Measurements from ENCODE around the gene TPM4. TPM values are rescaled to one million over a fixed set of nuclear protein-coding genes. Genes with fewer than 3 reads are reported as not detected.

TPM4 gene
- total and polyA plus RNA-seq, 2 of the 13 experiments (the other 11 are each of a cell fraction or from before 2014, with no cell fraction given), result 180 to 188 TPM

- BruUV-seq (replicated peaks), result no TSS peak
- POLR2A ChIA-PET, result no interaction called here
- 53% methylated on average over 2 of the region's 5 CpGs for WGBS (ENCODE audit: low lambda C conversion rate)
These were observed 36.8 kb upstream of the TPM4 start for GRCh38 chr19:16039545-16039944.

More at GRCh38 chr19:16039545-16039944, 36.8 kb upstream of the TPM4 start:
- H3K36me3 ChIP-seq (replicated peaks in 1 of 2; ENCODE audit: control insufficient read depth in 1 of 2, insufficient read depth in 2 of 2, low read length in 2 of 2), result no peaks in the 10 kb centered on the region
- peaks cover 3 to 14% of the 10 kb centered on the region in 2 experiments; a peak in 4 of 5 replicates for H3K27me3 ChIP-seq (ENCODE audit: control insufficient read depth in 1 of 2, insufficient read depth in 2 of 2, low read length in 2 of 2)
- no peak overlapping the region for H3K9ac ChIP-seq (ENCODE audit: insufficient read depth, low read depth, low read length)
- CTCF ChIA-PET (ENCODE audit: low intra/inter-chr PET ratio, low total read pairs), result no interaction called here
- intact Hi-C loops (cut with micrococcal nuclease; ENCODE audit: unreplicated experiment), result no loop called here
- no peak overlapping the region for H3K27ac ChIP-seq (ENCODE audit: extremely low read length, insufficient read depth, low read length)
- FAIRE-seq (no peak), ATAC-seq (no peak), DNase-seq (ENCODE audit: low spot score) (no peak)
- TF ChIP-seq PCBP2 (optimal IDR thresholded peaks at IDR 0.05; ENCODE audit: low read depth, low read length, poor library complexity, severe bottlenecking) (no peak), ZNF740 (CRISPR knock-in tag; IDR thresholded peaks at IDR 0.05) (no peak), ZNF652 (CRISPR knock-in tag; IDR thresholded peaks at IDR 0.05; ENCODE audit: borderline replicate concordance, low read depth) (no peak), ATM (IDR thresholded peaks at IDR 0.05; ENCODE audit: borderline replicate concordance) (no peak), ZBTB49 (CRISPR knock-in tag; IDR thresholded peaks at IDR 0.05; ENCODE audit: borderline replicate concordance) (no peak), SOX5 (CRISPR knock-in tag; IDR thresholded peaks at IDR 0.05; ENCODE audit: borderline replicate concordance) (no peak), ZNF678 (CRISPR knock-in tag; IDR thresholded peaks at IDR 0.05) (no peak), ZNF256 (CRISPR knock-in tag; conservative IDR thresholded peaks at IDR 0.05) (no peak), ZNF616 (CRISPR knock-in tag; IDR thresholded peaks at IDR 0.05; ENCODE audit: low read depth) (no peak), ZNF530 (CRISPR knock-in tag; IDR thresholded peaks at IDR 0.05; ENCODE audit: low read depth) (no peak), KLF9 (CRISPR knock-in tag; IDR thresholded peaks at IDR 0.05; ENCODE audit: low read depth) (no peak), USF2 (IDR thresholded peaks at IDR 0.05; ENCODE audit: low read depth, low read length) (no peak), USF2 (CRISPR knock-in tag; IDR thresholded peaks at IDR 0.05; ENCODE audit: borderline replicate concordance) (no peak)
- no peaks in the 10 kb centered on the region for H3K9me3 ChIP-seq (ENCODE audit: low read length)
- H3K79me2 ChIP-seq (ENCODE audit: insufficient read depth, low read length), result no peaks in the 10 kb centered on the region
- peaks cover 17% of the 10 kb centered on the region for H3K4me1 ChIP-seq (ENCODE audit: insufficient read depth, low read length)
- no peak overlapping the region for H3K4me2 ChIP-seq (ENCODE audit: low read depth, low read length)
- in situ Hi-C loops (cut with HindIII; ENCODE audit: extremely low pct_ligation_motif_present, low pct_unique_long_range_greater_than_20kb), result loop anchor here (25.0 kb wide), 1 partner anchor 348 kb away; no protein-coding TSS in a partner anchor
- no peaks in the 10 kb centered on the region for H4K20me1 ChIP-seq (ENCODE audit: insufficient read depth, low read length)
- no peak overlapping the region for H3K4me3 ChIP-seq (replicated peaks in 1 of 3; ENCODE audit: insufficient read depth in 1 of 3, low read depth in 2 of 3, low read length in 3 of 3)
- no peak overlapping the region for H2AFZ ChIP-seq (ENCODE audit: low read length)

All from HepG2 (cell line).